Astrocyte (in vitro differentiated cells and primary cell): Measurements from ENCODE around the gene NAMPT. TPM values are rescaled to one million over a fixed set of nuclear protein-coding genes. Genes with fewer than 3 reads are reported as not detected.
A peak's percentile ranks its signal among the peaks of the same experiment; 100 is the strongest.

Source experiments
- DNase-seq: peaks from one replicate; pipeline ENCODE4 v3.0.0-alpha.2; 2010; ENCODE audit warnings: low read depth
- FAIRE-seq: peaks from 2 replicates; lab custom pipeline; 2011; peaks lifted over from hg19 to GRCh38; lab: Jason Lieb, UNC
- H2AFZ ChIP-seq: 2 replicates; pipeline ENCODE4 v1.6.0; 2012; ENCODE audit warnings: low read depth, low read length, inconsistent platforms
- H3K27ac ChIP-seq: 2 replicates; pipeline ENCODE4 v1.5.1; 2011; ENCODE audit warnings: low read depth, low read length, inconsistent platforms
- H3K27me3 ChIP-seq: 2 replicates; pipeline ENCODE4 v1.6.0; 2011; ENCODE audit warnings: low read length, inconsistent platforms; ENCODE audit not compliant: insufficient read depth
- H3K36me3 ChIP-seq: 2 replicates; pipeline ENCODE4 v1.5.1; 2011; ENCODE audit warnings: low read length, inconsistent platforms; ENCODE audit not compliant: insufficient read depth
- H3K4me1 ChIP-seq: 2 replicates; pipeline ENCODE4 v1.5.1; 2011; ENCODE audit warnings: low read length, inconsistent platforms; ENCODE audit not compliant: insufficient read depth
- H3K4me2 ChIP-seq: 2 replicates; pipeline ENCODE4 v1.6.0; 2012; ENCODE audit warnings: low read length, inconsistent platforms
- H3K4me3 ChIP-seq: 2 replicates; pipeline ENCODE4 v1.5.1; 2011; ENCODE audit warnings: low read depth, mild to moderate bottlenecking, low read length, inconsistent platforms; ENCODE audit not compliant: insufficient read depth
- H3K79me2 ChIP-seq: 2 replicates; pipeline ENCODE4 v1.6.0; 2012; ENCODE audit warnings: mild to moderate bottlenecking, low read length, inconsistent platforms; ENCODE audit not compliant: insufficient read depth
- H3K9ac ChIP-seq: 2 replicates; pipeline ENCODE4 v1.6.0; 2012; ENCODE audit warnings: mild to moderate bottlenecking, low read length, inconsistent platforms
- H3K9me3 ChIP-seq: 2 replicates; pipeline ENCODE4 v1.5.1; 2012; ENCODE audit warnings: low read depth, mild to moderate bottlenecking, low read length, inconsistent platforms; ENCODE audit not compliant: insufficient read depth
- H4K20me1 ChIP-seq: 2 replicates; pipeline ENCODE4 v1.6.0; 2012; ENCODE audit warnings: low read length, inconsistent platforms; ENCODE audit not compliant: insufficient read depth
- H3K27ac Mint-ChIP-seq: one replicate; pipeline ENCODE4 v1.8.0; 2021; ENCODE audit warnings: mild to moderate bottlenecking, mixed read lengths; ENCODE audit not compliant: unreplicated experiment
- H3K27me3 Mint-ChIP-seq: one replicate; pipeline ENCODE4 v1.8.0; 2021; ENCODE audit warnings: low read depth, mixed read lengths; ENCODE audit not compliant: unreplicated experiment
- H3K36me3 Mint-ChIP-seq: one replicate; pipeline ENCODE4 v1.8.0; 2021; ENCODE audit warnings: low read depth, mixed read lengths; ENCODE audit not compliant: unreplicated experiment
- H3K4me1 Mint-ChIP-seq: one replicate; pipeline ENCODE4 v1.8.0; 2021; ENCODE audit warnings: low read depth, mixed read lengths; ENCODE audit not compliant: unreplicated experiment
- H3K4me3 Mint-ChIP-seq: one replicate; pipeline ENCODE4 v1.8.0; 2021; ENCODE audit warnings: mild to moderate bottlenecking, moderate library complexity, mixed read lengths; ENCODE audit not compliant: unreplicated experiment
- H3K9me3 Mint-ChIP-seq: one replicate; pipeline ENCODE4 v1.8.0; 2021; ENCODE audit warnings: mild to moderate bottlenecking, mixed read lengths; ENCODE audit not compliant: unreplicated experiment
- CTCF ChIP-seq: IDR thresholded peaks from 2 replicates; pipeline ENCODE4 v1.5.1; 2011; ENCODE audit warnings: low read depth, mild to moderate bottlenecking, inconsistent platforms, low read length, moderate library complexity; ENCODE audit not compliant: insufficient read depth
- EZH2 ChIP-seq: IDR thresholded peaks from 2 replicates; pipeline ENCODE4 v1.6.1; 2012; ENCODE audit warnings: mild to moderate bottlenecking, low read length, inconsistent platforms; ENCODE audit not compliant: insufficient read depth
- total RNA-seq: library from RNA; stranded (reverse); gene quantifications from 2 replicates; pipeline ENCODE4 v1.2.1, GENCODE V29; 2021

NAMPT gene
- total RNA-seq, 1 donor from 2014 or later, result 52.1 TPM

GRCh38 chr7:106285051-106285854 is 470 bp upstream of the NAMPT start:
- no peaks in the 10 kb centered on the region for H3K27me3 Mint-ChIP-seq
- TF ChIP-seq CTCF, result no peak
- TF ChIP-seq EZH2, result no peak
- no peak for FAIRE-seq

GRCh38 chr7:106283831-106284713 is 711 bp downstream of the NAMPT start:
- FAIRE-seq, result no peak
- H3K9ac ChIP-seq, result peak overlapping the region; percentile 95
- H3K9me3 Mint-ChIP-seq, result no peaks in the 10 kb centered on the region
- H2AFZ ChIP-seq, result peak overlapping the region; percentile 53
- peak overlapping the region; percentile 88 for H3K4me2 ChIP-seq
- peak overlapping the region; percentile 72 for H3K4me3 ChIP-seq
- peaks cover 6% of the 10 kb centered on the region for H3K4me1 Mint-ChIP-seq
- H3K36me3 Mint-ChIP-seq, result no peaks in the 10 kb centered on the region
- H3K27ac Mint-ChIP-seq, result peak overlapping the region; percentile 21
- H3K27me3 Mint-ChIP-seq, result no peaks in the 10 kb centered on the region
- H3K4me1 ChIP-seq, result peaks cover 4% of the 10 kb centered on the region
- peak overlapping the region; percentile 95 for H3K27ac ChIP-seq
- peak overlapping the region; percentile 87 for H3K4me3 Mint-ChIP-seq
- no peaks in the 10 kb centered on the region for H3K36me3 ChIP-seq
- peak; percentile 28 for DNase-seq
- H3K9me3 ChIP-seq, result no peaks in the 10 kb centered on the region
- TF ChIP-seq EZH2, result no peak
- TF ChIP-seq CTCF, result no peak
- peaks cover 37% of the 10 kb centered on the region for H4K20me1 ChIP-seq
- H3K79me2 ChIP-seq, result peaks cover 47% of the 10 kb centered on the region
- no peaks in the 10 kb centered on the region for H3K27me3 ChIP-seq

More at GRCh38 chr7:106285051-106285854, 470 bp upstream of the NAMPT start:
- H3K79me2 ChIP-seq, result peaks cover 35% of the 10 kb centered on the region
- H3K27ac ChIP-seq, result peak overlapping the region; percentile 95
- Mint-ChIP-seq H3K36me3 (no peaks in the 10 kb centered on the region), H3K27ac (peak overlapping the region; percentile 99), H3K4me3 (peak overlapping the region; percentile 95), H3K4me1 (peaks cover 14% of the 10 kb centered on the region), H3K9me3 (no peaks in the 10 kb centered on the region)
- H3K4me1 ChIP-seq, result peaks cover 4% of the 10 kb centered on the region
- H3K9me3 ChIP-seq, result no peaks in the 10 kb centered on the region
- peak; percentile 89 for DNase-seq
- peak overlapping the region; percentile 95 for H3K9ac ChIP-seq
- H3K27me3 ChIP-seq, result no peaks in the 10 kb centered on the region
- H2AFZ ChIP-seq, result peak overlapping the region; percentile 83
- peak overlapping the region; percentile 93 for H3K4me2 ChIP-seq
- H3K4me3 ChIP-seq, result peak overlapping the region; percentile 68
- H3K36me3 ChIP-seq, result no peaks in the 10 kb centered on the region
- H4K20me1 ChIP-seq, result peaks cover 31% of the 10 kb centered on the region
